A549 treated with Hydrocortisone at 1 μM for 4 hours (cell line): Measurements from ENCODE around the gene RENBP. TPM values are rescaled to one million over a fixed set of nuclear protein-coding genes. Genes with fewer than 3 reads are reported as not detected.

Experiments used
- total RNA-seq: library from RNA; stranded (reverse); fragments of 200-300 nt; extraction: Qiagen RNA extraction; gene quantifications from 5 replicates; pipeline ENCODE4 v1.2.3, GENCODE V29; 2022

Gene RENBP
- total RNA-seq, result 0.10 to 0.36 TPM (median 0.18 TPM) in 4 of 5 replicates, not detected in the other

GRCh38 chrX:153944140-153944799, at the start of gene RENBP:
Gene RENBP (minus strand): TSS chrX:153944643. CDS start chrX:153944610, 33 bp downstream.

GRCh38 chrX:153972368-153973126, 28.1 kb upstream of the RENBP start, which contains the start of gene TMEM187:
Gene TMEM187 (plus strand): TSS chrX:153972754. CDS start chrX:153982063, 9,309 bp downstream.

GRCh38 chrX:153971450-153972367, 27.3 kb upstream of the RENBP start, which contains the start of gene HCFC1:
Gene HCFC1 (minus strand): TSS chrX:153971818. CDS start chrX:153970840, 978 bp downstream.

GRCh38 chrX:153934762-153935325, 9.6 kb downstream of the RENBP start, which contains the start of gene NAA10:
Gene NAA10 (minus strand): TSS chrX:153935037. CDS start chrX:153934904, 133 bp downstream.

GRCh38 chrX:153925739-153926551, 18.5 kb downstream of the RENBP start, which contains the start of gene ARHGAP4:
Gene ARHGAP4 (minus strand): TSS chrX:153926264. CDS start chrX:153926202, 62 bp downstream.

GRCh38 chrX:153903991-153904957, 40.2 kb downstream of the RENBP start, which contains the start of gene AVPR2:
Gene AVPR2 (plus strand): TSS chrX:153904673. CDS start chrX:153905146, 473 bp downstream.

GRCh38 chrX:153885968-153886903, 58.2 kb downstream of the RENBP start, which contains the start of gene L1CAM:
Gene L1CAM (minus strand): TSS chrX:153886173. CDS start chrX:153875836, 10,337 bp downstream.

Other genes starting within 250 kb of the RENBP start
- 351 to 491 TPM (median 368 TPM) in 5 replicates for gene BCAP31, start 220.3 kb downstream of the RENBP start, total RNA-seq
- gene ABCD1, start 219.8 kb downstream of the RENBP start, total RNA-seq, result 2.5 to 4.0 TPM (median 3.6 TPM) in 5 replicates
- 3.1 to 4.0 TPM (median 3.6 TPM) in 5 replicates for gene PLXNB3, start 180.4 kb downstream of the RENBP start, total RNA-seq
- gene SRPK3, start 163.6 kb downstream of the RENBP start, total RNA-seq, result 0.02 to 0.13 TPM (median 0.05 TPM) in 4 of 5 replicates, not detected in the other
- gene IDH3G, start 150.3 kb downstream of the RENBP start, total RNA-seq, result 58.1 to 62.0 TPM (median 60.2 TPM) in 5 replicates
- gene SSR4, start 150.0 kb downstream of the RENBP start, total RNA-seq, result 313 to 452 TPM (median 397 TPM) in 5 replicates
- gene PDZD4, start 114.1 kb downstream of the RENBP start, total RNA-seq, result 2.9 to 3.7 TPM (median 3.4 TPM) in 5 replicates
- 16.9 to 22.0 TPM (median 19.7 TPM) in 5 replicates for gene L1CAM, start 58.5 kb downstream of the RENBP start, total RNA-seq
- gene AVPR2, start 40.0 kb downstream of the RENBP start, total RNA-seq, result 0.07 TPM in 1 of 5 replicates, not detected in the others
- 1.3 to 2.1 TPM (median 1.4 TPM) in 5 replicates for gene ARHGAP4, start 18.4 kb downstream of the RENBP start, total RNA-seq
- 197 to 239 TPM (median 216 TPM) in 5 replicates for gene NAA10, start 9.6 kb downstream of the RENBP start, total RNA-seq
- gene HCFC1, start 27.2 kb upstream of the RENBP start, total RNA-seq, result 34.4 to 39.5 TPM (median 36.7 TPM) in 5 replicates
- gene TMEM187, start 28.1 kb upstream of the RENBP start, total RNA-seq, result 5.2 to 7.2 TPM (median 5.4 TPM) in 5 replicates
- 201 to 219 TPM (median 215 TPM) in 5 replicates for gene IRAK1, start 75.3 kb upstream of the RENBP start, total RNA-seq
- 18.5 to 21.0 TPM (median 19.3 TPM) in 5 replicates for gene MECP2, start 153.1 kb upstream of the RENBP start, total RNA-seq
- not detected in 5 replicates for gene OPN1LW, start 199.6 kb upstream of the RENBP start, total RNA-seq
- not detected in 5 replicates for gene OPN1MW, start 238.0 kb upstream of the RENBP start, total RNA-seq